Eye (tissue), 1 donor: ENCODE results near the gene STAT5A.
"Not testable (repeated sequence)": the region's sequence is repeated elsewhere in the genome, so short reads cannot be mapped to it uniquely, and the experiment has no call there.

Experiments used
- DNase-seq: peaks from one replicate; pipeline ENCODE4 v3.0.0-alpha.2; 2015

Gene STAT5A

GRCh38 chr17:42286411-42287221 is 1.7 kb upstream of the STAT5A start:
- no peak for DNase-seq

GRCh38 chr17:42287305-42287976 is 857 bp upstream of the STAT5A start:
- DNase-seq: peak; percentile 14

- peak; percentile 23 for DNase-seq
Observed at GRCh38 chr17:42288803-42289610, 709 bp downstream of the STAT5A start.

- DNase-seq: no peak
Observed at GRCh38 chr17:42289611-42290181, 1.4 kb downstream of the STAT5A start.

- DNase-seq: no peak
Observed at GRCh38 chr17:42290577-42290976, 2.3 kb downstream of the STAT5A start.

GRCh38 chr17:42291129-42291528 is 2.8 kb downstream of the STAT5A start:
- DNase-seq: peak; percentile 47

GRCh38 chr17:42294469-42295398 is 6.4 kb downstream of the STAT5A start:
- DNase-seq: no peak

GRCh38 chr17:42296012-42296411 is 7.7 kb downstream of the STAT5A start:
- DNase-seq: no peak

GRCh38 chr17:42297775-42298174 is 9.5 kb downstream of the STAT5A start:
- DNase-seq: not testable (repeated sequence)

- DNase-seq: not testable (repeated sequence)
Observed at GRCh38 chr17:42299361-42299760, 11.1 kb downstream of the STAT5A start.

GRCh38 chr17:42299913-42300312 is 11.6 kb downstream of the STAT5A start:
- DNase-seq: not testable (repeated sequence)

GRCh38 chr17:42301022-42301421 is 12.7 kb downstream of the STAT5A start:
- DNase-seq: no peak

- DNase-seq: no peak
Observed at GRCh38 chr17:42303694-42304093, 15.4 kb downstream of the STAT5A start.

GRCh38 chr17:42304187-42305030 is 16.1 kb downstream of the STAT5A start:
- DNase-seq: no peak

GRCh38 chr17:42305031-42305330 is 16.7 kb downstream of the STAT5A start:
- not testable (repeated sequence) for DNase-seq

- DNase-seq: no peak
Observed at GRCh38 chr17:42305543-42306384, 17.5 kb downstream of the STAT5A start.

GRCh38 chr17:42306385-42306667 is 18.0 kb downstream of the STAT5A start:
- DNase-seq: no peak

- no peak for DNase-seq
Observed at GRCh38 chr17:42307362-42307927, 19.1 kb downstream of the STAT5A start.

- no peak for DNase-seq
Observed at GRCh38 chr17:42308446-42308845, 20.1 kb downstream of the STAT5A start.

GRCh38 chr17:42309142-42309541 is 20.8 kb downstream of the STAT5A start:
- no peak for DNase-seq
